Loucy (cell line): ENCODE measurements around the gene SH2D4B.

ENCODE experiments used
- H2AFZ ChIP-seq: fragments of 200-600 bp; sonication (generic); 2 replicates; pipeline ENCODE4 v1.6.0; 2016; ENCODE audit warnings: antibody characterized with exemption, mild to moderate bottlenecking, low read length, moderate library complexity
- H3F3A ChIP-seq: fragments of 200-600 bp; 2 replicates; pipeline ENCODE4 v1.6.0; 2016; ENCODE audit warnings: antibody characterized with exemption, low read depth, mild to moderate bottlenecking
- H3K27me3 ChIP-seq: fragments of 200-600 bp; sonication (generic); 2 replicates; pipeline ENCODE4 v1.6.1; 2014; ENCODE audit warnings: low read length, mild to moderate bottlenecking; ENCODE audit not compliant: insufficient read depth, poor library complexity, severe bottlenecking
- H3K36me3 ChIP-seq: fragments of 200-600 bp; sonication (generic); 2 replicates; pipeline ENCODE4 v1.6.1; 2016; ENCODE audit warnings: low read length; ENCODE audit not compliant: insufficient read depth
- H3K4me1 ChIP-seq: fragments of 200-600 bp; sonication (generic); 2 replicates; pipeline ENCODE4 v1.5.1; 2014; ENCODE audit warnings: low read length, mild to moderate bottlenecking; ENCODE audit not compliant: insufficient read depth, poor library complexity, severe bottlenecking
- H3K4me2 ChIP-seq: fragments of 200-600 bp; sonication (generic); 2 replicates; pipeline ENCODE4 v1.6.0; 2014; ENCODE audit warnings: antibody characterized with exemption, low read length, low read depth, mild to moderate bottlenecking; ENCODE audit not compliant: poor library complexity, severe bottlenecking
- H3K4me3 ChIP-seq: fragments of 200-600 bp; sonication (generic); 2 replicates; pipeline ENCODE4 v1.5.1; 2014; ENCODE audit warnings: low read length, mild to moderate bottlenecking, mixed read lengths; ENCODE audit not compliant: poor library complexity, severe bottlenecking
- H3K79me2 ChIP-seq: fragments of 200-600 bp; sonication (generic); 2 replicates; pipeline ENCODE4 v1.6.1; 2014; ENCODE audit warnings: low read length; ENCODE audit not compliant: insufficient read depth
- H3K9ac ChIP-seq: fragments of 200-600 bp; sonication (generic); 2 replicates; pipeline ENCODE4 v1.6.0; 2014; ENCODE audit warnings: mild to moderate bottlenecking, low read depth, low read length, moderate library complexity; ENCODE audit not compliant: poor library complexity, severe bottlenecking
- H3K9me2 ChIP-seq: fragments of 200-600 bp; sonication (generic); replicated peaks from 2 replicates; pipeline ENCODE4 v1.6.1; 2016; ENCODE audit warnings: low read depth, low read length, mixed read lengths
- H3K9me3 ChIP-seq: fragments of 200-600 bp; sonication (generic); 2 replicates; pipeline ENCODE4 v1.6.1; 2014; ENCODE audit warnings: mild to moderate bottlenecking, antibody characterized with exemption, low read length, low read depth; ENCODE audit not compliant: insufficient read depth
- H4K20me1 ChIP-seq: fragments of 200-600 bp; sonication (generic); 2 replicates; pipeline ENCODE4 v1.6.0; 2014; ENCODE audit warnings: antibody characterized with exemption, low read length, mild to moderate bottlenecking; ENCODE audit not compliant: insufficient read depth, poor library complexity, severe bottlenecking
- EZH2phosphoT487 ChIP-seq: fragments of 200-600 bp; IDR thresholded peaks from 2 replicates; pipeline ENCODE4 v1.6.1; 2018; ENCODE audit warnings: antibody characterized with exemption, mild to moderate bottlenecking, moderate library complexity, borderline replicate concordance
- TF ChIP-seq, protein P1 (sequence below): fragments of 200-600 bp; sonication (generic); conservative IDR thresholded peaks from 2 replicates; pipeline ENCODE4 v1.5.1; 2014; ENCODE audit warnings: mild to moderate bottlenecking, antibody characterized with exemption, low read length

Gene SH2D4B

DNA sequence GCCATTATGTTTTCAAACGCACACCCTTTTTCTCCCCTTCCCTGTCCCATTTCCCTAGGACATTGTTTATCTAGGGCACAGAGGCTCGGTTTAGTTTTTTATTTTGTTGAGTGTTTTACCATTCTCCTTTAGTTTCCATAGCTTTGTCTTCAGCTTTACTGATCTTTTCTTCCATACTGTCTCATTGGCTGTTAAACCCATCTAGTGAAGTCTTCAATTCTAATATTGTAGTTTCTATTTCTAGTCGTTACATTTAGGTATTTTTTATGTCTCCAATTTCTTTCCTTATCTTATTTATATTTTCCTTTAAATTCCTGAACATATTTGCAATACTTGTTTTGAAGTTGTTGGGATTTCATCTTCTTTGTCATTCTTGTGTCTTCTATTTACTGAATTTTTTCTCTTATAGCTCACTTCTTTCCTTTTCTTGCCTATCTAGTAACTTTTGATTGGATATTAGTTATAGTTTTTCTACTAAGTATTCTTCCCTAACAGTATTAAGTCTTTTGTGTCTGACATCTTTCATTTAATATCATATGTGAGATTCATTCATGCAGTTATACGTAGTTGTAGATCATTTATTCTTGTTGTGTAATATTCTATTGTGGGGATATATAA is 41.0 kb upstream of the SH2D4B start:
- H3K9ac ChIP-seq: no peak overlapping the region
- H3K9me3 ChIP-seq: peaks cover 9% of the 10 kb centered on the region; the same call in 1 of the 2 replicates
- H2AFZ ChIP-seq: no peak overlapping the region
- no peak overlapping the region for H3K4me3 ChIP-seq
- peaks cover 39% of the 10 kb centered on the region for H3K4me1 ChIP-seq
- H3K79me2 ChIP-seq: peaks cover 67% of the 10 kb centered on the region; the same call in 1 of the 2 replicates
- no peak overlapping the region for H3K4me2 ChIP-seq
- no peaks in the 10 kb centered on the region for H3K9me2 ChIP-seq
- no peaks in the 10 kb centered on the region for H3K27me3 ChIP-seq
- peaks cover 22% of the 10 kb centered on the region; the same call in 1 of the 2 replicates for H3K36me3 ChIP-seq
- TF ChIP-seq, protein P1, sequence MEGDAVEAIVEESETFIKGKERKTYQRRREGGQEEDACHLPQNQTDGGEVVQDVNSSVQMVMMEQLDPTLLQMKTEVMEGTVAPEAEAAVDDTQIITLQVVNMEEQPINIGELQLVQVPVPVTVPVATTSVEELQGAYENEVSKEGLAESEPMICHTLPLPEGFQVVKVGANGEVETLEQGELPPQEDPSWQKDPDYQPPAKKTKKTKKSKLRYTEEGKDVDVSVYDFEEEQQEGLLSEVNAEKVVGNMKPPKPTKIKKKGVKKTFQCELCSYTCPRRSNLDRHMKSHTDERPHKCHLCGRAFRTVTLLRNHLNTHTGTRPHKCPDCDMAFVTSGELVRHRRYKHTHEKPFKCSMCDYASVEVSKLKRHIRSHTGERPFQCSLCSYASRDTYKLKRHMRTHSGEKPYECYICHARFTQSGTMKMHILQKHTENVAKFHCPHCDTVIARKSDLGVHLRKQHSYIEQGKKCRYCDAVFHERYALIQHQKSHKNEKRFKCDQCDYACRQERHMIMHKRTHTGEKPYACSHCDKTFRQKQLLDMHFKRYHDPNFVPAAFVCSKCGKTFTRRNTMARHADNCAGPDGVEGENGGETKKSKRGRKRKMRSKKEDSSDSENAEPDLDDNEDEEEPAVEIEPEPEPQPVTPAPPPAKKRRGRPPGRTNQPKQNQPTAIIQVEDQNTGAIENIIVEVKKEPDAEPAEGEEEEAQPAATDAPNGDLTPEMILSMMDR: no peak
- no peak for TF ChIP-seq EZH2phosphoT487
- H4K20me1 ChIP-seq: no peaks in the 10 kb centered on the region
- H3F3A ChIP-seq: peaks cover 11% of the 10 kb centered on the region

DNA sequence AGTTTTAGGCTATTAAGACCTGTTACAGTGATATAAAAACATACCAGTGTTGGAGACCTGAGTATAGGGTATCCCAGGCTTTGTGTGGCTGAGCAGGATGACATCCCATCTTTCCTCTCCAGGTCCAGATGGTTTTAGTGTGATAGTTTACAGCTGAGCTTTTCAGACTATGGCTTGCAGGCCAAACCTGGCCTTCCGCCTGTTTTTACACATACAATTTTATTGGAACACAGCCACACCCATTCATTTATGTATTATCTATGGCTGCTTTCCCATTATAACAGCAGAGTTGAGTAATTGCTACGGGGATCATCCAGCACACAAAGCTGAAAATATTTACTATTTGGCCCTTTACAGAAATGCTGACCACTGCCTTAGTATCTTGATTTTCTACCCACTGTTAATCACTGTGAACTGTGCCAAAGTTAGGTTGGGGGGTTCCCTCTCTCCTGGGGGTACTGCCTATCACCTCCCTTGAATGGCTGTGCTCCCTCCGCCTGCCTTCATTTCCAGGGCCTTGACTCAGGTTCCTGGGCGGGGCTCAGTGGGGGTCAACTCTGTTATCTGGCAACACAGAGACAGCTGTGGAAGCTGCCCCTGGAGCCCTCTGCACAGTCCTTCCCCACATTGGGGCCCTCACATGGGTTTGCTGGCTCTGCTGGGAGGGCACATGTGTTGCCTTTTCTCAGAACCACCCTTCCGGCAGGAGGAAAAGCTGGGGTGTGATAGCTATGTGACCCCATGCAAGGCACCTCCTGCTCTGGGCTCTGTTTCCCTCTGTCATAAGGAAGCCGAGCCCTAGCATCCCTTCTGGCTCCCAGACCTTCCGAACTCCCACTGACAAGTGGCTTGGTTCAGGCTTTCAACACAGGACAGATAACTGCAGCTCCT is 40.3 kb upstream of the SH2D4B start:
- H2AFZ ChIP-seq: no peak overlapping the region
- H3K79me2 ChIP-seq: peaks cover 71% of the 10 kb centered on the region; the same call in 1 of the 2 replicates
- H3K27me3 ChIP-seq: no peaks in the 10 kb centered on the region
- H3K4me3 ChIP-seq: no peak overlapping the region
- H3K4me1 ChIP-seq: peaks cover 39% of the 10 kb centered on the region
- peaks cover 16% of the 10 kb centered on the region; the same call in 1 of the 2 replicates for H3K36me3 ChIP-seq
- H3K9me3 ChIP-seq: peaks cover 9% of the 10 kb centered on the region; the same call in 1 of the 2 replicates
- no peaks in the 10 kb centered on the region for H3K9me2 ChIP-seq
- no peaks in the 10 kb centered on the region for H4K20me1 ChIP-seq
- peaks cover 11% of the 10 kb centered on the region for H3F3A ChIP-seq
- H3K9ac ChIP-seq: no peak overlapping the region
- TF ChIP-seq EZH2phosphoT487: no peak
- TF ChIP-seq, protein P1: no peak
- no peak overlapping the region for H3K4me2 ChIP-seq

DNA sequence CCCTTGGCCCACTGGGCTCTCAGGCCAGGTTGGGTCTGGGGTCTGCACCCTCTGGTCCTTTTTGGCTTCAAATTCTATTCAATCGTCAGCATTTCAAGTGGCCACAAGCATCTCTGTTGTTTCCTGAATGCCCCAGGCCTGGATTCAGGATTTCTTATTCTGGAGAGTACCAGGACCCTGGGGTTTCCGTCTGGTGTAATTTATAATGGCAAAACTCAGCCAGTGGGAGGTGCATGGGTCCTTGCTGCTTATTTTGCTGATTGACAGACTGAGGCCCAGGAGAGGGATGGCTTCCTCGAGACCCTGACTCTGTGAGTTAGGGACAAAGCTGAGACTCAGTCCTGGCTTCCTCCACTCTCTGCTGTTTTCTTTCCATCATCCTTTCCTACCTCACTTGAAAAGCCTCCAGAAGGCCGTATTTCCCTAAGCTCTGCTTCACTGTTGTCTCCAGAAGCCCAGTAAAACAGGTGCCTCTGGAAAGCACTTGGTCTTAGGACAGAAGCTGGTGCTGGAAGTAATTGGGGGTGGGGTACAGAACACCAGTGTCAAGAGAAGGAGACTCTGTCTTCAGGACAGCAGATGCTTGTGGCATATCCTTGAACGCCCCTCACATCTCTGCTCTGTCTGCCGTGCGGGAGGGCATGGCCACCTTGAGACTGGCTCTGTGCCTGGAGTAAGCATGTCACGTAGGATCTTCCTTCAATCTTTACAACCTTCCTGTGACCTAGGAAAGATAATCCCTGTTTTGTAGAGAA is 39.4 kb upstream of the SH2D4B start:
- H3K27me3 ChIP-seq: no peaks in the 10 kb centered on the region
- H3K4me1 ChIP-seq: peaks cover 33% of the 10 kb centered on the region
- H3K36me3 ChIP-seq: peaks cover 16% of the 10 kb centered on the region; the same call in 1 of the 2 replicates
- H2AFZ ChIP-seq: no peak overlapping the region
- H3K4me3 ChIP-seq: no peak overlapping the region
- no peak overlapping the region for H3K9ac ChIP-seq
- no peak overlapping the region for H3K4me2 ChIP-seq
- TF ChIP-seq, protein P1: no peak
- no peak for TF ChIP-seq EZH2phosphoT487
- H3K9me3 ChIP-seq: peaks cover 9% of the 10 kb centered on the region; the same call in 1 of the 2 replicates
- no peaks in the 10 kb centered on the region for H4K20me1 ChIP-seq
- peaks cover 8% of the 10 kb centered on the region for H3F3A ChIP-seq
- H3K9me2 ChIP-seq: no peaks in the 10 kb centered on the region
- peaks cover 75% of the 10 kb centered on the region; the same call in 1 of the 2 replicates for H3K79me2 ChIP-seq
